Epithelial cell of esophagus (primary cell): Measurements from ENCODE around the gene TATDN2.

ENCODE experiments used
- DNase-seq: peaks from one replicate; pipeline ENCODE4 v3.0.0; 2010; ENCODE audit warnings: low read depth
- H3K4me3 ChIP-seq: 2 replicates; pipeline ENCODE4 v1.5.1; 2011; ENCODE audit warnings: mild to moderate bottlenecking, low read length, control low read depth
- CTCF ChIP-seq: IDR thresholded peaks from 2 replicates; pipeline ENCODE4 v1.5.1; 2011; ENCODE audit warnings: low read depth, mild to moderate bottlenecking, low read length, control low read depth, inconsistent platforms; ENCODE audit not compliant: insufficient read depth; ENCODE audit errors: missing control alignments

TATDN2 gene

GRCh38 chr3:10213156-10213792 is 35.0 kb upstream of the TATDN2 start:
- H3K4me3 ChIP-seq, result no peak overlapping the region
- no peak for DNase-seq
- TF ChIP-seq CTCF, result no peak

- DNase-seq, result no peak
- H3K4me3 ChIP-seq, result no peak overlapping the region
- no peak for TF ChIP-seq CTCF
These were observed 32.5 kb upstream of the TATDN2 start for GRCh38 chr3:10215578-10216368.

- TF ChIP-seq CTCF, result no peak
- DNase-seq, result no peak
- no peak overlapping the region for H3K4me3 ChIP-seq
These were observed 30.9 kb upstream of the TATDN2 start for GRCh38 chr3:10217359-10217758.

- TF ChIP-seq CTCF, result no peak
These were observed 28.5 kb upstream of the TATDN2 start for GRCh38 chr3:10219737-10220136.

GRCh38 chr3:10223676-10224639 is 24.3 kb upstream of the TATDN2 start:
- no peak for TF ChIP-seq CTCF
- H3K4me3 ChIP-seq, result no peak overlapping the region
- DNase-seq, result no peak

More at GRCh38 chr3:10219737-10220136, 28.5 kb upstream of the TATDN2 start:
- DNase-seq, result no peak
- no peak overlapping the region for H3K4me3 ChIP-seq

- no peak overlapping the region for H3K4me3 ChIP-seq
- DNase-seq, result peak; percentile 70
These were observed 23.2 kb upstream of the TATDN2 start for GRCh38 chr3:10224794-10225665.

More at GRCh38 chr3:10224794-10225665, 23.2 kb upstream of the TATDN2 start:
- TF ChIP-seq CTCF, result peak; percentile 90
